Motor neuron (in vitro differentiated cells): Measurements from ENCODE around the gene RIN3. TPM values are rescaled to one million over a fixed set of nuclear protein-coding genes. Genes with fewer than 3 reads are reported as not detected.

Experiments used
- ATAC-seq, 8 experiments: fragments of 200-7000 bp; cut with Tn5 transposase; replicated peaks in 6 of 8; 2 replicates each; pipeline ENCODE4 v1.8.0; 2021; ENCODE audit warnings: mild to moderate bottlenecking in 8 of 8, moderate library complexity in 8 of 8
- H3K27ac ChIP-seq, 2 donors: fragments of 250-450 bp; sonication (Bioruptor Pico); 2 replicates each; pipeline ENCODE4 v1.9.0; 2021; ENCODE audit warnings: antibody characterized with exemption in 2 of 2, mild to moderate bottlenecking in 2 of 2, moderate library complexity in 1 of 2
- H3K4me1 ChIP-seq, 2 donors: fragments of 250-450 bp; sonication (Bioruptor Pico); replicated peaks in 1 of 2; 2 replicates each; pipeline ENCODE4 v1.6.1; 2021; ENCODE audit warnings: antibody characterized with exemption in 2 of 2, mild to moderate bottlenecking in 2 of 2, moderate library complexity in 1 of 2
- H3K4me3 ChIP-seq, 5 donors: fragments of 250-450 bp; sonication (Bioruptor Pico); 2 replicates each; pipeline ENCODE4 v1.9.0; 2021; ENCODE audit warnings: antibody characterized with exemption in 5 of 5, mild to moderate bottlenecking in 5 of 5, moderate library complexity in 4 of 5
- WGBS, 10 experiments: fragments of 450-650 bp; shearing (Covaris generic); methylation state at CpG; one replicate each; pipeline ENCODE4 v1.0.0; 2022; 5-methylcytosine and 5-hydroxymethylcytosine counted together
- in situ Hi-C, 9 experiments: fragments of 400-800 bp; cut with MboI; loops; one replicate each; pipeline ENCODE4 v1.15.0; 2021; ENCODE audit warnings: low sequenced_read_pairs in 9 of 9, low pct_unique_long_range_greater_than_20kb in 2 of 9; ENCODE audit not compliant: unreplicated experiment in 9 of 9
- total RNA-seq, 8 experiments: library from RNA; unstranded; fragments of 300-600 nt; gene quantifications; 2 replicates each; pipeline versions ENCODE4 v1.2.3 to v1.2.4, GENCODE V29; 2022

RIN3 gene
- total RNA-seq, 8 experiments from 2014 or later = 0.21 to 23.9 (median 2.3) TPM

DNA sequence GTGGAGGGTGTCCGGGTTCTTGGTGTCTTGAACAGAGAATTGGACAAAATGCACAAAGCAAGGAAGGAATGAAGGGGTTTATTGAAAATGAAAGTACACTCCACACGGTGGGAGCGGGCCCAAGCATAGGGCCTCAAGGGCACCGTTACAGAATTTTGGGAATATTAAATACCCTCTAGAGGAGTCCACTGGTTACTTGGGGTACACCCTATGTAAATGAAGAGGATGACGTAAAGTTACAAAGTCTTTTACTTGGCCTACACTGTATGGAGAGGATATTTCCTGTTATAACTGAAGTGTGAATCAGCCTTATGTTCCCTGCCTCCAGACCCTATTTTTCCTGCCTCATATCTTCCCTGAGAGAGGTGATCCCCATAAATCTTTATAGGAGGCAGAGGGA, 102.6 kb downstream of the RIN3 start:
- Histone ChIP-seq H3K4me3 (no peak overlapping the region), H3K4me1 (no peaks in the 10 kb centered on the region), H3K27ac (no peak overlapping the region)
- ATAC-seq = peak in 2 of 8 experiments; percentile 44 to 56
- in situ Hi-C loops = no loop called here
- WGBS, 10 experiments = 0 to 100% (median 95%) methylated on average over 1 to 4 of the region's 5 CpGs; no CpG with 5 or more reads in 2 of the 10 experiments

DNA sequence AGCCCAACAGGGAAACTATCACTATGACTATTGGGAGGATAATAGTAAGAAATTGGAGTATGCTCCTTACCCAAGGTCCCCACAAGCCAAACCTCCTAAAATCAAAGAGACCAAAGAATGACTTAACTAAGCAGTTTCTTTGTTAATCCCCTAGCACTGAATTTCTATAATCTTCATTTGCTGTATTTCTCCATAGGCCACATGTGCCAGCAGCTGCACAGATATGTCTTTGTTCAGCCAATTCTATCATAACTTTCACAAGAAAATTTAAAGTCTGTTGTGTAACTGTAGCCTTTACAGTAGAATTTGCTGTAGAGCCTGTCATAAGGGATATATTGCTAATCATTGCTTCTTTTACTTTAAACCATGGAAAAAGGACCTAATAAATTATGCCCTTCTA, 104.0 kb downstream of the RIN3 start:
- H3K27ac ChIP-seq = no peak overlapping the region
- H3K4me1 ChIP-seq = no peaks in the 10 kb centered on the region
- H3K4me3 ChIP-seq = no peak overlapping the region
- no peak for ATAC-seq
- in situ Hi-C loops = no loop called here

DNA sequence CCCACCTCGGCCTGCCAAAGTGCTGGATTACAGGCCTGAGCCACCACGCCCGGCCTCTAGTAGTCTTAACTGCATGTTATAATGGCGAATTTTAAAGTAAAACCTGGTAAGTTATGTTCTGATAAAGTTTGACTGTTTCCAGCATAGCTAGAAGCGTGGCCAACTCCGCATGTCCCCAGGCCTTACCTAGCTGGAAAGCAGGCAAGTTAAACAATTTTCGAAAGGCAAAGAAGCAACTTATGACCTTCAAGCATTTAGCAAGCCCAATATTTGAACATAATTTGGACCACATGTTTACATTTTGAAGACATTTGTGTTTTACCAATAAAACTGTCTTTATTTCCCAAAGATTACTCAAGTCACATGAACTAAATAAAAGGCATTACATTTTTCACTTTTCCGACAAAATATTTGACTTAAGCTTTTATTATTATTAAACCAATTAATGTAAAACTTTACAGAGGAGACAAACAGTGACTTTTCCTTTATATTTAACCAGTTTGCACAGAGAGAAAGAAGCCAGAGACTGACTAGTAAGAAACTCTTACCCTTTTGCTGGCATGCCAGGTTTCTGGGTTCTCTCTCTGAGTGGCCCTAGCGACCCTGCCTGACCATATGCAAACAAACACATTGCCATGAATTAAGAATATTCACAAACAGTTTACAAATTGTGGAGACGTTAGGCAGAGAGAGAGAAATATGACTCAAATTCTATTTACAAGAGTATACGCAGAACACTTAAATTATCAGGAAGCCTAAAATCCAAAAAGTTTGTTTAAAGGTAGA, 106.3 kb downstream of the RIN3 start:
- ATAC-seq = peak in 3 of 8 experiments; percentile 8 to 58 (median 20)
- H3K4me3 ChIP-seq = no peak overlapping the region
- 15 to 93% (median 75%) methylated on average over 2 to 11 of the region's 11 CpGs for WGBS, 10 experiments
- in situ Hi-C loops = no loop called here
- H3K4me1 ChIP-seq = no peaks in the 10 kb centered on the region
- no peak overlapping the region for H3K27ac ChIP-seq

DNA sequence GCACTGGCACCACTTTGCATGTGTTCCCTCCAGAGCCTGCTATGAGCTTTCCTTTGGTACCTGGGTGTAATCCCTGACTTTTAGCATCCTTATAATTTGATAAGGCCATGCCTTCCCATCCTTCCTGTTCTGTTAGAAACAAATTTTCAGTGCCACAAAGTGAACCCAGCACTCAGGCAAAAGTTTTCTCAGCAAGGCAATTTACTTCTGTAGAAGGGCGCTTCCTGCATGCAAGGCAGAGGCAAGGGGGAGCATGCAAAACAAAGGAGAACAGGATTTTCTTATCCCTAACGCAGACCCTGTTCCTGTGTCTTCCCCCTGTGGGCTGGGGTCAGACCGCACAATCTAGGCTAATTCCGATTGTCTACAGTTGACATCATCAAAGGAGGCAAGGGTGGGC, 108.7 kb downstream of the RIN3 start:
- WGBS, 10 experiments = 85 to 100% (median 100%) methylated on average over 1 to 3 of the region's 4 CpGs; no CpG with 5 or more reads in 2 of the 10 experiments
- Histone ChIP-seq H3K4me1 (no peaks in the 10 kb centered on the region), H3K4me3 (no peak overlapping the region), H3K27ac (no peak overlapping the region)
- in situ Hi-C loops = no loop called here
- ATAC-seq = no peak

DNA sequence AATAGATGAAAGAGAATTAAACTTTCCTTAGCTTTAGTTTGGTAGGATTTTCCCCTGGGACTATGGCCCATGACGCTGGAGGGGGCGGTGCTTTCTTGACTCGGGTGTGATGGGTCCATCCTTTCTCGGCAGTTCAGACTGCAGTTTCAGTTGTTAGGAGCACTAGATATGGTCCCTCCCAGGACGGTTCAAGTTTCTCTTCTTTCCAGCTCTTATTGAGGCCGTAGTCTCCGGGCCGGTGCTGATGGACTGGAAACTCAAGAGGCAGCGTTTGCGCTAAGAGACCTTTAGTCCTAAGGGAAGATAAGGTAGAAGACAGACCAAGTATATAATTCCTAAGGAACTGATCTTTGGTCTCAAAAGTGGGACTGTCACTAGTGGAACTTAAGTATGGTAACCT, 111.2 kb downstream of the RIN3 start:
- Histone ChIP-seq H3K4me3 (no peak overlapping the region), H3K4me1 (no peaks in the 10 kb centered on the region), H3K27ac (no peak overlapping the region)
- no peak for ATAC-seq
- in situ Hi-C loops = no loop called here
- WGBS, 10 experiments = 83 to 100% (median 89%) methylated on average over 3 to 10 of the region's 10 CpGs; no CpG with 5 or more reads in 1 of the 10 experiments

DNA sequence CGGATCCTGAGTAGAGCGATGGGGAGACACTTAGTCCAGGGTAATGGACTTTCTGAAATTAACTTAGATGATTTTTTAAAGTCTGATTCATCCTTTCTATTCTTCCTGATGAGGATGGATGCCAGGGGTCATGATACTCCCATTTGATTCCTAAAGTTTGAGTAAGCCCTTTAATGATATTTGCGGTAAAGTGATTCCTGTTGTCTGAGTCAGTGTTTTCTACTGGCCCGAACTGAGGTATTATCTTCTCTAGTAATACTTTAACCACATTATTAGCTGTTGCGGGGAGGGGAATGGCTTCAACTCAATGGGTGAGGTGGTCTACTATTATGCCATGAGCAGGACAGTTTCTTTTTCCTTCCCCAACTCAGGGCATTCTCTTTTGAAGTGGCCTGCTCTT, 111.6 kb downstream of the RIN3 start:
- ATAC-seq = peak in 2 of 8 experiments; percentile 54 to 59
- Histone ChIP-seq H3K4me3 (no peak overlapping the region), H3K27ac (no peak overlapping the region), H3K4me1 (no peaks in the 10 kb centered on the region)
- in situ Hi-C loops = no loop called here
- WGBS, 10 experiments = 27 to 95% (median 71%) methylated on average over 2 to 5 of the region's 5 CpGs; no CpG with 5 or more reads in 4 of the 10 experiments

DNA sequence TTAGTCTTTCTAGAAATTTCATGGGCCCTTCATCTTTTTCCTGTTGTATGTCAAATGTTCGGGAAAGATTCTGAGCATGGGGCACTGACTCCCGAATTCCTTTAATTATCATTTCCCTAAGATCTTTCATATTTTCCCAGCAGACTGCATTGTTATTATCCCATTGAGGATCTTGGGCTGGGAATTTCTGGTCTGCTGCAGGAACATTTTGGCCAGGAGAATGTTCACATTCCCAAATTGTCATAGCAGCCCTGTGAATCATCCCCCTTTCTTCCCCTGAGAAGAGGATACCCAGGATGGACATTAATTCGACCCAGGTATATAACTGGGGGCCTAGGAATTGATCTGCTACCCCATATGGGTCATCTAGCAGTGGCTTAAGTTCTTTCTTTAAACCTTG, 112.5 kb downstream of the RIN3 start:
- no peak overlapping the region for H3K27ac ChIP-seq
- H3K4me3 ChIP-seq = no peak overlapping the region
- WGBS, 10 experiments = 52 to 100% (median 87%) methylated on average over 2 to 3 of the region's 3 CpGs
- in situ Hi-C loops = no loop called here
- ATAC-seq = no peak
- H3K4me1 ChIP-seq = no peaks in the 10 kb centered on the region

DNA sequence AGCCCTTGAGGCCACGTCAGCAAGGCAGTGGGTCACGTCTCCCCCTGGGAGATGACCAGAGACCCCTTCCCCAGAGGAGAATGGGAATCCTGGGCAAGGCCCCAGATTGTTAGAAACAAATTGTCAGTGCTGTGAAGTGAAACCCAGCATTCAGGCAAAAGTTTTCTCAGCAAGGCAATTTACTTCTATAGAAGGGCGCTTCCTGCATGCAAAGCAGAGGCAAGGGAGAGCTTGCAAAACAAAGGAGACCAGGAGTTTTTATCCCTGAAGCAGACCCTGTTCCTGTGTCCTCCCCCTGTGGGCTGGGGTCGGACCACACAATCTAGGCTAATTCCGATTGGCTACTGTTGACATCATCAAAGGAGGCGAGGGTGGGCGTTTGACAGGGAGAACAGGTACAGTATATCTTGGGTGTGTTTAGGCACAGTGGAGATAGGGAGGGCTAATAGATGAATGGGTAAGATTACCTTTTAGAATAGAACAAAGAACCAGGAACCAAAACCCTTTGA, 114.2 kb downstream of the RIN3 start:
- Histone ChIP-seq H3K4me3 (no peak overlapping the region), H3K4me1 (no peaks in the 10 kb centered on the region), H3K27ac (no peak overlapping the region)
- in situ Hi-C loops = no loop called here
- no peak for ATAC-seq
- WGBS, 10 experiments = 80 to 100% (median 98%) methylated on average over 1 to 7 of the region's 7 CpGs; no CpG with 5 or more reads in 3 of the 10 experiments

DNA sequence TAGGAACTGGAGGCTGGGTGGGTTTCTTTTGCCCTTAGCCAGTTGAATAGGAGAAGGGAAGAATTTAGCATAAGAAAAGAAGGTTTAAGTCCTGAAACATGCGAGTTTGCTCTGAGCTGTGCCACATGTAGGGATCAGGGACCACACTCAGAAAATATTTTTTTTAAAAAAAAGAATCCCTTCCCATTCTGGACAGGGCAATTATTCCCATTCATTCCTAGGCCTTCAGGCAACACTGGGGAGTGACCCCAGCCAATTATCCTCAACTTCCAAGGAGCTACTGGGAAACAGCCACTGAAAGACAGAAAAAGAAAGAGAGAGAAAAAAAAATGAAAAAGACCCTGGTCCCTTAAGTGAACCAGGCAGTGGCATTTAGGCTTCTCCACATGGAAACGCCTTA, 115.1 kb downstream of the RIN3 start:
- no peak overlapping the region for H3K27ac ChIP-seq
- H3K4me1 ChIP-seq = no peaks in the 10 kb centered on the region
- ATAC-seq = no peak
- no peak overlapping the region for H3K4me3 ChIP-seq
- WGBS, 10 experiments = 0 to 100% (median 36%) methylated on average over 1 to 2 of the region's 2 CpGs
- in situ Hi-C loops = no loop called here

DNA sequence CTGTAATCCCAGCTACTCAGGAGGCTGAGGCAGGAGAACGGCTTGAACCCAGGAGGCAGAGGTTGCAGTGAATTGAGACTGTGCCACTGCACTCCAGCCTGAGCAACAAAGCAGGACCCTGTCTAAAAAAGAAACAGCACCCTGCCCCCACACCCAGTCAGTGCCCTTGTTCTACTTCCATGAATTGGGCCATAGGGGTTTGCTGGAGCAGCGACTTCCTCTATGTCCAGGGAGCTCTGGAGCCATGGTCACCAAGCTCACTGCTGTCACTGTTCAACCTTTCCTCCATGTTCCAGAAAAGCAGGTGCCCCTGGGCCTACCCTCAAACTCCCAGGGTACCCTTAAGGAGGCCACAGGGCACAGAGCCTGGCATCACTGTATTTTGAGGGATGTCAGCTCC, 116.8 kb downstream of the RIN3 start:
- H3K4me3 ChIP-seq = no peak overlapping the region
- WGBS, 10 experiments = 60 to 100% (median 100%) methylated on average over 1 to 2 of the region's 2 CpGs; no CpG with 5 or more reads in 5 of the 10 experiments
- no peak overlapping the region for H3K27ac ChIP-seq
- in situ Hi-C loops = no loop called here
- no peak for ATAC-seq
- no peaks in the 10 kb centered on the region for H3K4me1 ChIP-seq

DNA sequence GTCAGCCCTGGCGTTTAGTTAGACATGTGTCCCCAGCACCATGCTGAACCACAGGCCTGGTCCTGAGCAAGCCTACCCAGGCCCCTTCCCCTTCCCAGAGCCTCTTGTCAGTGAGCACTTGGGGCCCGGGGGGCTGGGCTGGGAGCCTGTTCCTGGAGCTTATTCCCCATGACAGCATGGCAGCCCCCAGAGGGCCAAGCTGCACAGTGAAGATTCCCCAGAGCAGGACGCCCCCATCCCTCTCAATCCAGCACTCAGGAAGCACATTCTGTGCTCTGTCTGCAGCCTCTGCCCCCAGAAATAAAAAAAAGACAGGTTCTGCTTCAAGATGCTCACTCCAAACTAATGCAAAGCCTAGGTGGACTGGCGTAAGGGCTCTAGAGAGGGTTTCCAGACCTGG, 117.5 kb downstream of the RIN3 start:
- 80 to 100% methylated on average over 1 of the region's 4 CpGs; no CpG with 5 or more reads in 8 of the 10 experiments for WGBS, 10 experiments
- no peak overlapping the region for H3K27ac ChIP-seq
- H3K4me3 ChIP-seq = no peak overlapping the region
- no peaks in the 10 kb centered on the region for H3K4me1 ChIP-seq
- no peak for ATAC-seq
- in situ Hi-C loops = no loop called here

DNA sequence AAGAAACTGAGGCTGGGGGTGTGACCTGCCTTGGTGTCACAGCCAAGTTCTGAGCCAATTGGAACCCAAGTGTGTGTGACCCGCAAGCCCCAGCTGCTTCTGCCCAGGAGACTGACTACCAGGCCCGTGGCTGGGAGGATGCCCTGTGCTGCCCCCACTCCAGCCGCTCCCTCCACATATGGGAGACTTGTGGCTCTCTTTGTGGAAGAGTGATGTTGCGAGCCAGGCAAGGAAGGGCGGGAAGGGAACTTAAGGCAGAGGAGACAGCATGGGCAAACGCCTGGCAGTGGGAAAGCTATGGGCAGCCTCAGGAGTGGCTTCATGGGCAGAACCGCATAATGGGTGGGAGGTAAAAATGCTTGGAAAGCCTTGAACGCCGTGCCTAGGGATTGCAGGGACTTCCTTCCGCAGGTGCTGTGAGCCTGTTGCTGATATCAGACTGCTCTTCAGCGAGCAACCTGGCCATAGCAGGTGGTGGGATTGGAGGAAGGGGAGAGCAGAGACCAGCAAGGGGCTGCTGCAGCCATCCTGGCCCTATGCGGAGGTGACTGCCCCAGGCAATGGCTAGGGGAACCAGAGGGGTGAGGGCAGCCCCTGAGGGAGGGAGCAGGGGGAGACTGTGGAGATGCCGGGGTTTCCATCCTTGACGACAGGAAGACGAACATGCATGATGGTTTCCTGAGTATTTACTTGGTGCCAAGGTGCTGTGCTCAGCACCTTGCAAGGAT, 119.1 kb downstream of the RIN3 start:
- Histone ChIP-seq H3K4me1 (peaks cover 5 to 10% of the 10 kb centered on the region in 2 donors), H3K4me3 (no peak overlapping the region), H3K27ac (no peak overlapping the region)
- no peak for ATAC-seq
- in situ Hi-C loops = no loop called here
- WGBS, 10 experiments = 60 to 100% (median 84%) methylated on average over 1 to 8 of the region's 15 CpGs; no CpG with 5 or more reads in 5 of the 10 experiments

DNA sequence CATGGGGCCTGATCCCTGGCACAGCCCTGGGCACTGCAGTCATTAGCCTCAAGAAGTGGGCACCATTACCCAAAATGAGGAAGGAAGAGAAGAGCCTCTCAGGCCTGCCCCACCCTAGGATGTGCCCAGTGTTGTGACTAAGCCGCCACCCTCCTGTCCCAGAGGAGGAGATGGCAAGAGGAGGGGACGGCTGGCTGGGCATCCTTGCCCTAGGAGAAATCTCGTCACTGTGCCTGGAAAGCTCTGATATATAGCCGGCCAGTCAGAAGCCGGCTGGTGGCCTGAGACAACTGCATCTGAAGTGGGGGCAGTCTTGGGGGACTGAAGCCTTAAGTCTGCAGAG, 119.7 kb downstream of the RIN3 start:
- ATAC-seq = no peak
- WGBS, 10 experiments = 0 to 100% (median 70%) methylated on average over 1 to 5 of the region's 5 CpGs; no CpG with 5 or more reads in 6 of the 10 experiments
- in situ Hi-C loops = no loop called here
- Histone ChIP-seq H3K27ac (no peak overlapping the region), H3K4me3 (no peak overlapping the region), H3K4me1 (peaks cover 5 to 10% of the 10 kb centered on the region in 2 donors)
